ENCODE results near the gene TMOD2.
A peak's percentile ranks its signal among the peaks of the same experiment; 100 is the strongest.

Gene TMOD2

GRCh38 chr15:51844747-51845426 lies 93.5 kb downstream of the TMOD2 start:
- no peak for DNase-seq (ENCODE audit: low read depth in 1 of 2, low spot score in 1 of 2)
- in situ Hi-C loops (cut with HindIII; ENCODE audit: low pct_unique_long_range_greater_than_20kb, low sequenced_read_pairs) = no loop called here
- TF ChIP-seq JUND (IDR thresholded peaks at IDR 0.05; ENCODE audit: low read depth) = no peak

GRCh38 chr15:51846066-51846462 lies 94.7 kb downstream of the TMOD2 start:
- DNase-seq (ENCODE audit: low read depth in 1 of 2, low spot score in 1 of 2) = no peak
- in situ Hi-C loops (cut with HindIII; ENCODE audit: low pct_unique_long_range_greater_than_20kb, low sequenced_read_pairs) = no loop called here
- TF ChIP-seq JUND (IDR thresholded peaks at IDR 0.05; ENCODE audit: low read depth) = no peak

GRCh38 chr15:51846463-51847230 lies 95.2 kb downstream of the TMOD2 start:
- in situ Hi-C loops (cut with HindIII; ENCODE audit: low pct_unique_long_range_greater_than_20kb, low sequenced_read_pairs) = no loop called here
- no peak for TF ChIP-seq JUND (IDR thresholded peaks at IDR 0.05; ENCODE audit: low read depth)

GRCh38 chr15:51848811-51849210 lies 97.4 kb downstream of the TMOD2 start:
- DNase-seq (ENCODE audit: low read depth in 1 of 2, low spot score in 1 of 2) = no peak
- TF ChIP-seq JUND (IDR thresholded peaks at IDR 0.05; ENCODE audit: low read depth) = no peak
- in situ Hi-C loops (cut with HindIII; ENCODE audit: low pct_unique_long_range_greater_than_20kb, low sequenced_read_pairs) = no loop called here

More at GRCh38 chr15:51846463-51847230, 95.2 kb downstream of the TMOD2 start:
- no peak for DNase-seq (ENCODE audit: low read depth in 1 of 2, low spot score in 1 of 2)

- TF ChIP-seq JUND (IDR thresholded peaks at IDR 0.05; ENCODE audit: low read depth) = no peak
- DNase-seq (ENCODE audit: low read depth in 1 of 2, low spot score in 1 of 2) = no peak
- in situ Hi-C loops (cut with HindIII; ENCODE audit: low pct_unique_long_range_greater_than_20kb, low sequenced_read_pairs) = no loop called here
These were observed 98.5 kb downstream of the TMOD2 start for GRCh38 chr15:51849860-51850259.

- no peak for DNase-seq (ENCODE audit: low read depth in 1 of 2, low spot score in 1 of 2)
- no peak for TF ChIP-seq JUND (IDR thresholded peaks at IDR 0.05; ENCODE audit: low read depth)
- in situ Hi-C loops (cut with HindIII; ENCODE audit: low pct_unique_long_range_greater_than_20kb, low sequenced_read_pairs) = no loop called here
These were observed 102.6 kb downstream of the TMOD2 start for GRCh38 chr15:51853998-51854397.

- in situ Hi-C loops (cut with HindIII; ENCODE audit: low pct_unique_long_range_greater_than_20kb, low sequenced_read_pairs) = no loop called here
- no peak for DNase-seq (ENCODE audit: low read depth in 1 of 2, low spot score in 1 of 2)
- no peak for TF ChIP-seq JUND (IDR thresholded peaks at IDR 0.05; ENCODE audit: low read depth)
These were observed 104.2 kb downstream of the TMOD2 start for GRCh38 chr15:51855612-51856011.

- in situ Hi-C loops (cut with HindIII; ENCODE audit: low pct_unique_long_range_greater_than_20kb, low sequenced_read_pairs) = no loop called here
- TF ChIP-seq JUND (IDR thresholded peaks at IDR 0.05; ENCODE audit: low read depth) = no peak
- no peak for DNase-seq (ENCODE audit: low read depth in 1 of 2, low spot score in 1 of 2)
These were observed 105.5 kb downstream of the TMOD2 start for GRCh38 chr15:51856714-51857380.

GRCh38 chr15:51861557-51862359 lies 110.4 kb downstream of the TMOD2 start:
- in situ Hi-C loops (cut with HindIII; ENCODE audit: low pct_unique_long_range_greater_than_20kb, low sequenced_read_pairs) = no loop called here
- no peak for TF ChIP-seq JUND (IDR thresholded peaks at IDR 0.05; ENCODE audit: low read depth)
- DNase-seq (ENCODE audit: low read depth in 1 of 2, low spot score in 1 of 2) = no peak

GRCh38 chr15:51863131-51863530 lies 111.7 kb downstream of the TMOD2 start:
- TF ChIP-seq JUND (IDR thresholded peaks at IDR 0.05; ENCODE audit: low read depth) = no peak
- no peak for DNase-seq (ENCODE audit: low read depth in 1 of 2, low spot score in 1 of 2)
- in situ Hi-C loops (cut with HindIII; ENCODE audit: low pct_unique_long_range_greater_than_20kb, low sequenced_read_pairs) = no loop called here

- in situ Hi-C loops (cut with HindIII; ENCODE audit: low pct_unique_long_range_greater_than_20kb, low sequenced_read_pairs) = no loop called here
- no peak for TF ChIP-seq JUND (IDR thresholded peaks at IDR 0.05; ENCODE audit: low read depth)
- DNase-seq (ENCODE audit: low read depth in 1 of 2, low spot score in 1 of 2) = peak in 1 of 2 experiments; percentile 54
These were observed 113.1 kb downstream of the TMOD2 start for GRCh38 chr15:51864408-51865056.

- TF ChIP-seq JUND (IDR thresholded peaks at IDR 0.05; ENCODE audit: low read depth) = no peak
- peak in 1 of 2 experiments; percentile 40 for DNase-seq (ENCODE audit: low read depth in 1 of 2, low spot score in 1 of 2)
- in situ Hi-C loops (cut with HindIII; ENCODE audit: low pct_unique_long_range_greater_than_20kb, low sequenced_read_pairs) = no loop called here
These were observed 113.9 kb downstream of the TMOD2 start for GRCh38 chr15:51865317-51865716.
